ENCODE results near the gene USP9Y.

DNA sequence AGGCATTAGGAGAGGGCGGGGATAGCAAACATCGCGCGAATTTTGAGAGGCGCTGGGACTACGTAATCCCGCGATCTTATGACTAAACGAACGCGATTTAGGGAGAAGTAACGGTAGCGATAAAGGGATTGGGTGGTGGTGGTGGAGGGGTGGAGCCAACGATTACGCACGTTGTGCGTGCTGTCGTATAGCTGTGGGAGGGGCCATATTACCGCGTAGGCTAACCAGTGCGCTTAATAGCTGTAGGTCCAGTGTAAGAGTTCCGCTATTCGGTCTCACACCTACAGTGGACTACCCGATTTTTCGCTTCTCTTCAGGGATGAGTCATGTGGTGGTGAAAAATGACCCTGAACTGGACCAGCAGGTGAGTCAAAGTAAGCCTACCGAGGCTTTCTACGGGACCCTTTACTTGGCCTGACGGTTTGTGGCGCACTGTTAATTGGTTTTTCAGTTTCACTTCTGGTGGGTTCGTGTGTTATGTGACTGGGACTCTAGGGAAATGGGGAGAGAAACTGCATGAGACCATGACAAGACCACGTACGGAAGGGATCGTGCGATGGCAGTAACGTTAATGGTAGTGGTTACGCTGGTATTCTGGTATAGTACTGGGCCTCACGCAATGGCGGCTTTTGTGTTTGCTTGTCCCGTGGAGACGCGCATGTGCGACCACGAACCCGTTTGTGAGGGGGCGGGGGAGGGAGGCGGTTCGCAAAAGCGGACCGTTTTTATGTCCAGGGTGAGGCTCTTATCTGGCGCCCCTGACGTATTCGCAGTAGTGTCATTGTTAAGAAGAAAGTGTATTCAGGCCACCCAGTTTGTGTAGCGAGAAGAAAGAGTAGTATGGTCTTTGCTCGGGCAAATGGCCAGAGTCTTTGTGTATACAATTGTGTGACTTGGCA lies 203.8 kb downstream of the USP9Y start, which contains the start of gene DDX3Y:
- TF ChIP-seq, protein P1, sequence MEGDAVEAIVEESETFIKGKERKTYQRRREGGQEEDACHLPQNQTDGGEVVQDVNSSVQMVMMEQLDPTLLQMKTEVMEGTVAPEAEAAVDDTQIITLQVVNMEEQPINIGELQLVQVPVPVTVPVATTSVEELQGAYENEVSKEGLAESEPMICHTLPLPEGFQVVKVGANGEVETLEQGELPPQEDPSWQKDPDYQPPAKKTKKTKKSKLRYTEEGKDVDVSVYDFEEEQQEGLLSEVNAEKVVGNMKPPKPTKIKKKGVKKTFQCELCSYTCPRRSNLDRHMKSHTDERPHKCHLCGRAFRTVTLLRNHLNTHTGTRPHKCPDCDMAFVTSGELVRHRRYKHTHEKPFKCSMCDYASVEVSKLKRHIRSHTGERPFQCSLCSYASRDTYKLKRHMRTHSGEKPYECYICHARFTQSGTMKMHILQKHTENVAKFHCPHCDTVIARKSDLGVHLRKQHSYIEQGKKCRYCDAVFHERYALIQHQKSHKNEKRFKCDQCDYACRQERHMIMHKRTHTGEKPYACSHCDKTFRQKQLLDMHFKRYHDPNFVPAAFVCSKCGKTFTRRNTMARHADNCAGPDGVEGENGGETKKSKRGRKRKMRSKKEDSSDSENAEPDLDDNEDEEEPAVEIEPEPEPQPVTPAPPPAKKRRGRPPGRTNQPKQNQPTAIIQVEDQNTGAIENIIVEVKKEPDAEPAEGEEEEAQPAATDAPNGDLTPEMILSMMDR (IDR thresholded peaks at IDR 0.05): no peak
- TF ChIP-seq RAD21 (conservative IDR thresholded peaks at IDR 0.05 in 1 of 2, IDR thresholded peaks at IDR 0.05 in 1 of 2): no peak
- no peak for TF ChIP-seq POLR2AphosphoS2 (conservative IDR thresholded peaks at IDR 0.05; ENCODE audit: low read length)
- TF ChIP-seq, protein P2, sequence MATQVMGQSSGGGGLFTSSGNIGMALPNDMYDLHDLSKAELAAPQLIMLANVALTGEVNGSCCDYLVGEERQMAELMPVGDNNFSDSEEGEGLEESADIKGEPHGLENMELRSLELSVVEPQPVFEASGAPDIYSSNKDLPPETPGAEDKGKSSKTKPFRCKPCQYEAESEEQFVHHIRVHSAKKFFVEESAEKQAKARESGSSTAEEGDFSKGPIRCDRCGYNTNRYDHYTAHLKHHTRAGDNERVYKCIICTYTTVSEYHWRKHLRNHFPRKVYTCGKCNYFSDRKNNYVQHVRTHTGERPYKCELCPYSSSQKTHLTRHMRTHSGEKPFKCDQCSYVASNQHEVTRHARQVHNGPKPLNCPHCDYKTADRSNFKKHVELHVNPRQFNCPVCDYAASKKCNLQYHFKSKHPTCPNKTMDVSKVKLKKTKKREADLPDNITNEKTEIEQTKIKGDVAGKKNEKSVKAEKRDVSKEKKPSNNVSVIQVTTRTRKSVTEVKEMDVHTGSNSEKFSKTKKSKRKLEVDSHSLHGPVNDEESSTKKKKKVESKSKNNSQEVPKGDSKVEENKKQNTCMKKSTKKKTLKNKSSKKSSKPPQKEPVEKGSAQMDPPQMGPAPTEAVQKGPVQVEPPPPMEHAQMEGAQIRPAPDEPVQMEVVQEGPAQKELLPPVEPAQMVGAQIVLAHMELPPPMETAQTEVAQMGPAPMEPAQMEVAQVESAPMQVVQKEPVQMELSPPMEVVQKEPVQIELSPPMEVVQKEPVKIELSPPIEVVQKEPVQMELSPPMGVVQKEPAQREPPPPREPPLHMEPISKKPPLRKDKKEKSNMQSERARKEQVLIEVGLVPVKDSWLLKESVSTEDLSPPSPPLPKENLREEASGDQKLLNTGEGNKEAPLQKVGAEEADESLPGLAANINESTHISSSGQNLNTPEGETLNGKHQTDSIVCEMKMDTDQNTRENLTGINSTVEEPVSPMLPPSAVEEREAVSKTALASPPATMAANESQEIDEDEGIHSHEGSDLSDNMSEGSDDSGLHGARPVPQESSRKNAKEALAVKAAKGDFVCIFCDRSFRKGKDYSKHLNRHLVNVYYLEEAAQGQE (IDR thresholded peaks at IDR 0.05): peak; percentile 28; the same call in 1 of the 2 replicates
- TF ChIP-seq JUN (IDR thresholded peaks at IDR 0.05): peak in 1 of 2 experiments; percentile 32; a peak in 1 of 5 replicates
- no peak for TF ChIP-seq JUNB (IDR thresholded peaks at IDR 0.05)
- TF ChIP-seq, protein P3, sequence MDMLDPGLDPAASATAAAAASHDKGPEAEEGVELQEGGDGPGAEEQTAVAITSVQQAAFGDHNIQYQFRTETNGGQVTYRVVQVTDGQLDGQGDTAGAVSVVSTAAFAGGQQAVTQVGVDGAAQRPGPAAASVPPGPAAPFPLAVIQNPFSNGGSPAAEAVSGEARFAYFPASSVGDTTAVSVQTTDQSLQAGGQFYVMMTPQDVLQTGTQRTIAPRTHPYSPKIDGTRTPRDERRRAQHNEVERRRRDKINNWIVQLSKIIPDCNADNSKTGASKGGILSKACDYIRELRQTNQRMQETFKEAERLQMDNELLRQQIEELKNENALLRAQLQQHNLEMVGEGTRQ (IDR thresholded peaks at IDR 0.05): no peak
- no peak for TF ChIP-seq MYC (IDR thresholded peaks at IDR 0.05; ENCODE audit: borderline replicate concordance, low read length)
- TF ChIP-seq PHF8 (IDR thresholded peaks at IDR 0.05; ENCODE audit: borderline replicate concordance, low read depth): peak; percentile 72; the same call in 1 of the 2 replicates
- no peak for TF ChIP-seq MAFK (IDR thresholded peaks at IDR 0.05; ENCODE audit: partially characterized antibody)
- no peak for TF ChIP-seq EP300 (IDR thresholded peaks at IDR 0.05)
- TF ChIP-seq, protein P4, sequence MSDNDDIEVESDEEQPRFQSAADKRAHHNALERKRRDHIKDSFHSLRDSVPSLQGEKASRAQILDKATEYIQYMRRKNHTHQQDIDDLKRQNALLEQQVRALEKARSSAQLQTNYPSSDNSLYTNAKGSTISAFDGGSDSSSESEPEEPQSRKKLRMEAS (IDR thresholded peaks at IDR 0.05): no peak
- TF ChIP-seq ESRRA (IDR thresholded peaks at IDR 0.05; ENCODE audit: borderline replicate concordance, low read length): no peak
